GM12874 (cell line): ENCODE results near the gene CLCF1.

Source experiments
- TF ChIP-seq, protein P1 (sequence below): IDR thresholded peaks from 2 replicates; pipeline ENCODE4 v1.5.1; 2011; ENCODE audit warnings: low read depth, mild to moderate bottlenecking, control low read depth, low read length, moderate library complexity; ENCODE audit not compliant: insufficient read depth

CLCF1 gene

DNA sequence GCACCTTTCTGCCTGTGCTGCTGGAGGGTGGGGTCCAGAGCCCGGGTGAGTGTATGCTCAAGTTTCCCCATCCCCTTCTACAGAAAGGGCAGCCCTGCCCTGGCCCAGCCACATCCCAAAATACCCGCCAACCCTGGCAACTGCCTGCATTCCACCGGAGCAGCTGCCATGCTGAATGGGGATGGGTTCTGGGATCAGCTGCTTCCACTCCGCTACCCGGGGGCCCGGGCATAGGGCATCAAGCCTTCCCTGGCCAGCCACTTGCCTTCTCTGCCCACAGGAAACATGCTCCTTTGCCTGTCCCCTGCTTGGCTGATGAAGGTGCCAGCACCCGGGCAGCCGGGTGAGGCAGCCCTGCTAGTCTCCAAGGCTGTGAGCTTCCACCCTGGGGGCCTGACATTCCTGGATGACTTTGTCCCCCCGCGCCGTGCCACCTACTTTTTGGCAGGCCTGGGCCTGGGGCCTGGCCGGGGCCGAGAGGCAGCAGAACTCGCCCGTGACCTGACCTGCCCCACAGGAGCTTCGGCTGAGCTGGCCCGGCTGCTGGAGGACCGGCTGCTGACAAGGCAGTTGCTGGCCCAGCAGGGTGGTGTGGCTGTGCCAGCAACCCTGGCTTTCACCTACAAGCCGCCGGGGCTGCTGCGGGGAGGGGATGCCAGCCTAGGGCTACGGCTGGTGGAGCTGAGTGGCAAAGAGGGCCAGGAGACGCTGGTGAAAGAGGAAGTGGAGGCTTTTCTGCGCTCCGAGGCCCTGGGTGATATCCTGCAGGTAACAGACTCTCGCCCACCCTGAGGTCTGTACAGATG, 45.3 kb upstream of the CLCF1 start:
- TF ChIP-seq, protein P1, sequence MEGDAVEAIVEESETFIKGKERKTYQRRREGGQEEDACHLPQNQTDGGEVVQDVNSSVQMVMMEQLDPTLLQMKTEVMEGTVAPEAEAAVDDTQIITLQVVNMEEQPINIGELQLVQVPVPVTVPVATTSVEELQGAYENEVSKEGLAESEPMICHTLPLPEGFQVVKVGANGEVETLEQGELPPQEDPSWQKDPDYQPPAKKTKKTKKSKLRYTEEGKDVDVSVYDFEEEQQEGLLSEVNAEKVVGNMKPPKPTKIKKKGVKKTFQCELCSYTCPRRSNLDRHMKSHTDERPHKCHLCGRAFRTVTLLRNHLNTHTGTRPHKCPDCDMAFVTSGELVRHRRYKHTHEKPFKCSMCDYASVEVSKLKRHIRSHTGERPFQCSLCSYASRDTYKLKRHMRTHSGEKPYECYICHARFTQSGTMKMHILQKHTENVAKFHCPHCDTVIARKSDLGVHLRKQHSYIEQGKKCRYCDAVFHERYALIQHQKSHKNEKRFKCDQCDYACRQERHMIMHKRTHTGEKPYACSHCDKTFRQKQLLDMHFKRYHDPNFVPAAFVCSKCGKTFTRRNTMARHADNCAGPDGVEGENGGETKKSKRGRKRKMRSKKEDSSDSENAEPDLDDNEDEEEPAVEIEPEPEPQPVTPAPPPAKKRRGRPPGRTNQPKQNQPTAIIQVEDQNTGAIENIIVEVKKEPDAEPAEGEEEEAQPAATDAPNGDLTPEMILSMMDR, result no peak

DNA sequence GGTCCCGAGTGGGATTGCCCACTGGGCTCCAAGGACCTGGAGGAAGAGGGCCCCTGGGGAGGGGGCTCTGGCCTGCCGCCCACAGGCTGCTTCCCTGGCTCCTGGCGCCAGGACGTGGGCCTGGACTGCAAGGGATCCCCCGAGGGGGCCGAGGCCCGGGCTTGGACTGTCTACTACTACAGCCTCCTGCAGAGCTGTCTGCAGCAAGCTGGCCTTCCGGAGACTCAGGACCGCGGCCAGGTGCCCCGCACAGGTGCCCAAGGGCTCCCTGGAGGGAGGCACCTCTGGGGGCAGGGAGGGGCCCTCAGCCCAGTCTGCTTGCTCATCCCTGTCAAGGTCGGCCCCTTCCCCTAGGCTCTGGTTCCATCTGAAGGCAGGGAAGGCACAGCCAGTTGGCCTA, 44.0 kb upstream of the CLCF1 start:
- TF ChIP-seq, protein P1, result no peak

- TF ChIP-seq, protein P1, result no peak
Observed at GRCh38 chr11:67416416-67417335, 43.3 kb upstream of the CLCF1 start.

GRCh38 chr11:67415501-67416304, 42.3 kb upstream of the CLCF1 start, which contains the start of gene CARNS1:
TSS of gene CARNS1 (plus strand) at chr11:67415678. CDS start at chr11:67416200, 522 bp downstream.
- TF ChIP-seq, protein P1, result no peak

DNA sequence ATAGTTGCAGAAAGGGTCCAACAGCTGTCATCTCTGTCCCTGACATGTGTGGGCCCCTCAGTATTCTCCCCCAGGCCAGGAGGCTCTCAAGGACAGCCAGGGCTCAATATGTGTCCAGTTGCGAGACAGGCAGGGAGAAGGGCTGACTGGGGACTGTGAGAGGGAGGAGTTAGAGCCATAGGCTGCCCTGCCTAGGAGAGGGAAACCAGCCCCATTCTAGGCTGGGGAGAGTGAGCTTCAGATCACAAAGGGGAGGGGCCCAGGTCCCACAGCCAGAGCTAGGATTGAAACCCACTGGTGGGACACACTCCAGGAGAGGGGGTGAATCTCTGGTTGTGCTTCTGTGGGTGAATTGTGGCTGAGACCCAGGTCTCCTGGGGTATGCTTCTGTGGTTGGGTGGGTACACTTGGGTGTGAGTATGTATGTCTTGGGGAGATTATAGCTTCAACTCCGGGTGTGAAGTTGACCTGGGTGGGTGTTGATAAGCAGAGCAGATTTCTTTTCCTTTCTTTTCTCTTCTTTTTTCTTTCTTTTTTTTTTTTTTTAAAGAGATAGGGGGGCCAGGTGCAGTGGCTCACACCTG, 40.0 kb upstream of the CLCF1 start:
- TF ChIP-seq, protein P1, result no peak

GRCh38 chr11:67412495-67413179, 39.2 kb upstream of the CLCF1 start:
- TF ChIP-seq, protein P1, result no peak
